BLaER1 treated with 17β-estradiol and CSF1 and Interleukin-3, amounts not matched to agents 10 nM and 100 nM (cell line): Measurements from ENCODE around the gene TNIK.
"Not testable (repeated sequence)": the region's sequence is repeated elsewhere in the genome, so short reads cannot be mapped to it uniquely, and the experiment has no call there.

Experiments
- H3K27ac ChIP-seq, 11 experiments: shearing (Covaris generic); formaldehyde crosslinking; 2 replicates each; pipeline ENCODE4 v1.8.1; 2022
- H3K27me3 ChIP-seq, 11 experiments: shearing (Covaris generic); formaldehyde crosslinking; 2 replicates each; pipeline ENCODE4 v1.8.1; 2022
- H3K36me3 ChIP-seq, 11 experiments: shearing (Covaris generic); formaldehyde crosslinking; 2 replicates each; pipeline ENCODE4 v1.8.1; 2022
- H3K4me1 ChIP-seq, 10 experiments: shearing (Covaris generic); formaldehyde crosslinking; 2 replicates each; pipeline ENCODE4 v1.8.1; 2022
- H3K4me2 ChIP-seq, 11 experiments: shearing (Covaris generic); formaldehyde crosslinking; 2 replicates each; pipeline ENCODE4 v1.8.1; 2022
- H3K4me3 ChIP-seq, 10 experiments: shearing (Covaris generic); formaldehyde crosslinking; 2 replicates each; pipeline ENCODE4 v1.8.1; 2022
- H3K9ac ChIP-seq, 11 experiments: shearing (Covaris generic); formaldehyde crosslinking; 2 replicates each; pipeline ENCODE4 v1.8.1; 2022
- H3K9me3 ChIP-seq, 11 experiments: shearing (Covaris generic); formaldehyde crosslinking; replicated peaks in 1 of 11; 2 replicates each; pipeline ENCODE4 v1.8.1; 2022
- H4K20me1 ChIP-seq, 11 experiments: shearing (Covaris generic); formaldehyde crosslinking; 2 replicates each; pipeline ENCODE4 v1.8.1; 2022
- Cebpa-rat ChIP-seq, 11 experiments: shearing (Covaris generic); IDR thresholded peaks; 2 replicates each; pipeline ENCODE4 v1.8.1; 2022

Gene TNIK

DNA sequence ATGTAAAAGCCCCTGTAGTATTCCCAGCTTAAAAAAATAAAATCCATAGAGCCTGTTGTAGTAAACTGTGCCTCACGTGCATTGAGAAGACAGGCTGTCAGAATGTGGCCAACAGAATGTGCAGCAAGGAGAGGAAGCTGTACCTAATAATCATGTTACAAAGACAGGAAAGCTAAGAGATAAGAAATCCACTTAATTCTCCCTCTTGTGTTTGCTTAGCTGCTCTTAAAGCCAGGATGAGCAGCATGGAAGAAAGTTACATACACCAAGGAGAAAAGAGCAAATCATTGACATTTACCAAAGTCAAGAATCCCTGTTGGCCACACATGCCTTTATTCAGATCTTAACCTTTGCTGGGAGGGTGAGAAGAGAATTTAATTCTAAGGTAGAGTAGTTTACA, 85.9 kb downstream of the TNIK start:
- Histone ChIP-seq H3K9ac (no peak overlapping the region), H3K4me3 (no peak overlapping the region), H4K20me1 (no peaks in the 10 kb centered on the region), H3K27ac (peak overlapping the region in 2 of 11 experiments; percentile 88 to 92; a peak in 2 of 22 replicates), H3K36me3 (no peaks in the 10 kb centered on the region), H3K27me3 (no peaks in the 10 kb centered on the region), H3K4me2 (peak overlapping the region in 3 of 11 experiments; percentile 68 to 84 (median 80); a peak in 6 of 22 replicates), H3K9me3 (no peaks in the 10 kb centered on the region), H3K4me1 (peaks cover 0 to 45% (median 0%) of the 10 kb centered on the region in 10 experiments; a peak in 7 of 20 replicates)
- no peak for TF ChIP-seq Cebpa-rat (IDR thresholded peaks at IDR 0.05)

GRCh38 chr3:171373711-171374110, 86.5 kb downstream of the TNIK start:
- peaks cover 0 to 45% (median 0%) of the 10 kb centered on the region in 10 experiments; a peak in 7 of 20 replicates for H3K4me1 ChIP-seq
- H3K36me3 ChIP-seq, result no peaks in the 10 kb centered on the region
- no peaks in the 10 kb centered on the region for H4K20me1 ChIP-seq
- no peaks in the 10 kb centered on the region for H3K9me3 ChIP-seq
- no peaks in the 10 kb centered on the region for H3K27me3 ChIP-seq
- no peak overlapping the region for H3K9ac ChIP-seq
- no peak overlapping the region for H3K4me3 ChIP-seq
- peak overlapping the region in 2 of 11 experiments; percentile 88 to 92; a peak in 1 of 22 replicates for H3K27ac ChIP-seq
- H3K4me2 ChIP-seq, result peak overlapping the region in 2 of 11 experiments; percentile 80 to 84; a peak in 3 of 22 replicates
- TF ChIP-seq Cebpa-rat (IDR thresholded peaks at IDR 0.05), result no peak

DNA sequence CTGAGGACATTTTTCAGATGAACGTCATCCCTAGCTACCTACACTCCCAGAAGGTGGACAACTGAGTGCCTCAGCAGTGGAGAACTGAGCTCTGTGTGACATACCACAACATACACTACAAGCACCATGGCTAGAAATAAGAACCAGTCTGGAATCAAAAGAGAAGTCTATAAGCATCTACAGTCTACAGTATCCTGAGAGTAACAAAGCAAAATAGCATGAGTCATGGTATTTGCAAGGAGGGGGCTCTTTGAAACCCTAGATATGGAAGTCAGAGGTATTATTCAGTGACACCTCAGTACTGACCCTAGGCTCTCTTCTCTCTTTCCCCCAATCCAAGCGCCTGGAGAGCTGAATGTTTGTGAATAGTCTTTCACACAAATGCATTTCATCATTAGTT, 87.5 kb downstream of the TNIK start:
- Histone ChIP-seq H3K36me3 (no peaks in the 10 kb centered on the region), H3K27me3 (no peaks in the 10 kb centered on the region), H3K9ac (no peak overlapping the region), H3K4me1 (peaks cover 0 to 42% (median 0%) of the 10 kb centered on the region in 10 experiments; a peak in 7 of 20 replicates), H3K27ac (no peak overlapping the region), H4K20me1 (no peaks in the 10 kb centered on the region), H3K4me3 (no peak overlapping the region), H3K9me3 (no peaks in the 10 kb centered on the region), H3K4me2 (no peak overlapping the region)
- no peak for TF ChIP-seq Cebpa-rat (IDR thresholded peaks at IDR 0.05)

GRCh38 chr3:171371354-171371753, 88.9 kb downstream of the TNIK start:
- 0 out of 22 replicates have a peak overlapping the region, but pooled peaks of 2 of the 11 experiments have one; percentile 12 to 13 for H3K4me2 ChIP-seq
- no peaks in the 10 kb centered on the region for H4K20me1 ChIP-seq
- no peak overlapping the region for H3K4me3 ChIP-seq
- TF ChIP-seq Cebpa-rat (IDR thresholded peaks at IDR 0.05), result no peak
- H3K27ac ChIP-seq, result no peak overlapping the region
- H3K9me3 ChIP-seq, result no peaks in the 10 kb centered on the region
- H3K4me1 ChIP-seq, result peaks cover 0 to 29% (median 0%) of the 10 kb centered on the region in 10 experiments; a peak in 7 of 20 replicates
- no peak overlapping the region for H3K9ac ChIP-seq
- no peaks in the 10 kb centered on the region for H3K36me3 ChIP-seq
- no peaks in the 10 kb centered on the region for H3K27me3 ChIP-seq

- H3K9ac ChIP-seq, result no peak overlapping the region
- H3K4me2 ChIP-seq, result no peak overlapping the region
- no peaks in the 10 kb centered on the region for H4K20me1 ChIP-seq
- H3K36me3 ChIP-seq, result no peaks in the 10 kb centered on the region
- no peak overlapping the region for H3K4me3 ChIP-seq
- H3K4me1 ChIP-seq, result peaks cover 0 to 7% (median 0%) of the 10 kb centered on the region in 10 experiments; a peak in 6 of 20 replicates
- no peaks in the 10 kb centered on the region for H3K9me3 ChIP-seq
- H3K27me3 ChIP-seq, result no peaks in the 10 kb centered on the region
- H3K27ac ChIP-seq, result no peak overlapping the region
- no peak for TF ChIP-seq Cebpa-rat (IDR thresholded peaks at IDR 0.05)
Measured at GRCh38 chr3:171369156-171369555, 91.0 kb downstream of the TNIK start.

DNA sequence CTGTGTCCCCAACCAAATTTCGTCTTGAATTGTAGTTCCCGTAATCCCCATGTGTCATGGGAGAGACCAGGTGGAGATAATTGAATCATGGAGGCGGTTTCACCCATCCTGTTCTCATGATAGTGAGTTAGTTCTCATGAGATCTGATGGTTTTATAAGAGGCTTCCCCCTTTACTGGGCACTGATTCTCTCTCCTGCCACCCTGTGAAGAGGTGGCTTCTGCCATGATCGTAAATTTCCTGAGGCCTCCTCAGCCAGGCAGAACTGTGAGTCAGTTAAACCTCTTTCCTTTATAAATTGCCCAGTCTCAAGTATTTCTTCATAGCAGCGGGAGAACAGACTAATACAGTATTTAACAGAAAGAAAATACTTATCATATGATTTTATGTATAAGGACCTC, 93.5 kb downstream of the TNIK start:
- H3K27me3 ChIP-seq, H3K36me3 ChIP-seq, H3K9me3 ChIP-seq, H3K9ac ChIP-seq, H3K27ac ChIP-seq, H3K4me3 ChIP-seq, H3K4me2 ChIP-seq, H3K4me1 ChIP-seq, H4K20me1 ChIP-seq: not testable (repeated sequence)

DNA sequence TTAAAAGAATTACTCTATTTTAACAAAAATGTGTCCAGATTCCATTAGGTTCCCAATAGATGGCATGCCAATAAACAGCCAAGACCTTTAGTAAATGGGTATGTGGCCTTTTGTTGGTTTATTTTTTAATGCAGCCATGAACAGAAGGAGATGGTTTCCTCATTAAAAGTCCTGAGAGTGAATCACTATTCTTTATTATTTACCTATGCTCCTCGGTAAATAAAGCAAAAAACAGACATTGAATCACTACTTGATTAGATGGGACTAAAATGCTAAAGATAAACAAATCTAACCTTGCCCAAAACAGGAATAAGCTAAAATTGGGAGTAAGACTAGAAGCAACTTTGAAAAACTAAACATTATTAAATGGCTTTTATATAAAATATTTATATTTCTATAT, 94.2 kb downstream of the TNIK start:
- no peak overlapping the region for H3K9ac ChIP-seq
- H3K4me3 ChIP-seq, result no peak overlapping the region
- H4K20me1 ChIP-seq, result no peaks in the 10 kb centered on the region
- no peaks in the 10 kb centered on the region for H3K4me1 ChIP-seq
- no peaks in the 10 kb centered on the region for H3K36me3 ChIP-seq
- TF ChIP-seq Cebpa-rat (IDR thresholded peaks at IDR 0.05), result no peak
- no peaks in the 10 kb centered on the region for H3K9me3 ChIP-seq
- no peak overlapping the region for H3K4me2 ChIP-seq
- no peaks in the 10 kb centered on the region for H3K27me3 ChIP-seq
- H3K27ac ChIP-seq, result no peak overlapping the region

- Histone ChIP-seq H3K27ac (no peak overlapping the region), H3K27me3 (no peaks in the 10 kb centered on the region), H3K36me3 (no peaks in the 10 kb centered on the region), H3K4me1 (no peaks in the 10 kb centered on the region), H3K4me2 (no peak overlapping the region), H3K9me3 (no peaks in the 10 kb centered on the region), H3K4me3 (no peak overlapping the region), H3K9ac (no peak overlapping the region), H4K20me1 (no peaks in the 10 kb centered on the region)
- TF ChIP-seq Cebpa-rat (IDR thresholded peaks at IDR 0.05), result no peak
Measured at GRCh38 chr3:171365489-171365888, 94.7 kb downstream of the TNIK start.

DNA sequence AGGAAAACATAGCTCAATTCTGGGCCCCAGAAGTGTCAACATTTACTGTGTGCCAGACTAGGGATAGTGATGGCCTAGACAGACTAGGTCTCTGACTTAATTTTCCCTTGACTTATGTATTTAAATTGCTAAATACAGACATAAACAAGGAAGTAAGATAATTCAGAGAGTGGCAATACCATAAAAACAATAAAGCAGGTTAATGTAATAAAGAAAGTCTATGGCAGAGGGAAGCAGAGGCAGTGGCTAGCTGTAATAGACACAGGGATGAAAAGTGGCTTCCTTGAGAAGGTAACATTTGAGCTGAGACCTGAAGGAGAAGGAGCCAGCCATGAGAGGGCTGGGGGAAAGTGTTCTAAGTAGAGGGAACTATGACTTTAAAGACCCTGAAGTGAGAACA, 95.7 kb downstream of the TNIK start:
- Histone ChIP-seq H3K9me3 (no peaks in the 10 kb centered on the region), H3K4me3 (no peak overlapping the region), H3K4me1 (no peaks in the 10 kb centered on the region), H3K4me2 (no peak overlapping the region), H3K27me3 (no peaks in the 10 kb centered on the region), H4K20me1 (no peaks in the 10 kb centered on the region), H3K9ac (no peak overlapping the region), H3K36me3 (no peaks in the 10 kb centered on the region), H3K27ac (no peak overlapping the region)
- TF ChIP-seq Cebpa-rat (IDR thresholded peaks at IDR 0.05), result no peak

GRCh38 chr3:171363202-171363601, 97.0 kb downstream of the TNIK start:
- no peak for TF ChIP-seq Cebpa-rat (IDR thresholded peaks at IDR 0.05)
- Histone ChIP-seq H3K9ac (no peak overlapping the region), H3K36me3 (no peaks in the 10 kb centered on the region), H3K4me2 (no peak overlapping the region), H3K27ac (no peak overlapping the region), H3K9me3 (no peaks in the 10 kb centered on the region), H3K27me3 (no peaks in the 10 kb centered on the region), H3K4me3 (no peak overlapping the region), H4K20me1 (no peaks in the 10 kb centered on the region), H3K4me1 (no peaks in the 10 kb centered on the region)
